SK-N-MC (cell line): ENCODE measurements around the gene CACNA2D2.

Experiments
- DNase-seq: peaks from one replicate; pipeline ENCODE4 v3.0.0-alpha.2; 2011; ENCODE audit warnings: low read depth, low spot score
- H3K27ac ChIP-seq: fragments of 200-600 bp; sonication (generic); 2 replicates; pipeline ENCODE4 v1.5.1; 2016; ENCODE audit warnings: mixed run types
- H3K36me3 ChIP-seq: fragments of 200-600 bp; sonication (generic); 2 replicates; pipeline ENCODE4 v1.6.1; 2017; ENCODE audit warnings: antibody characterized with exemption, low read length, mixed read lengths; ENCODE audit not compliant: insufficient read depth
- H3K4me3 ChIP-seq: fragments of 200-600 bp; sonication (generic); 2 replicates; pipeline ENCODE4 v1.5.1; 2016
- H3K9ac ChIP-seq: fragments of 200-600 bp; sonication (generic); 2 replicates; pipeline ENCODE4 v1.8.0; 2017; ENCODE audit warnings: mixed run types, mixed read lengths; ENCODE audit not compliant: insufficient read length
- H3K9me3 ChIP-seq: fragments of 200-600 bp; sonication (generic); 2 replicates; pipeline ENCODE4 v1.6.1; 2017; ENCODE audit warnings: low read depth, mild to moderate bottlenecking, antibody characterized with exemption, low read length, moderate library complexity, mixed read lengths
- EZH2 ChIP-seq: fragments of 200-600 bp; sonication (generic); IDR thresholded peaks from one replicate; pipeline ENCODE4 v1.6.1; 2017; ENCODE audit warnings: antibody characterized with exemption
- FOXP2 ChIP-seq: optimal IDR thresholded peaks from 2 replicates; pipeline ENCODE3; 2011; ENCODE audit warnings: mild to moderate bottlenecking, moderate library complexity; ENCODE audit not compliant: insufficient read depth; ENCODE audit errors: extremely low read length, control extremely low read depth
- POLR2AphosphoS5 ChIP-seq: IDR thresholded peaks from 2 replicates; pipeline ENCODE4 v1.6.1; 2012; ENCODE audit warnings: mild to moderate bottlenecking, low read depth, low read length, borderline replicate concordance

CACNA2D2 gene

GRCh38 chr3:50448752-50449539 is 54.5 kb downstream of the CACNA2D2 start:
- Histone ChIP-seq H3K9me3 (no peaks in the 10 kb centered on the region), H3K27ac (no peak overlapping the region), H3K9ac (no peak overlapping the region), H3K4me3 (no peak overlapping the region), H3K36me3 (no peaks in the 10 kb centered on the region)
- no peak for TF ChIP-seq POLR2AphosphoS5
- TF ChIP-seq FOXP2 = no peak
- no peak for TF ChIP-seq EZH2
- DNase-seq = no peak

DNA sequence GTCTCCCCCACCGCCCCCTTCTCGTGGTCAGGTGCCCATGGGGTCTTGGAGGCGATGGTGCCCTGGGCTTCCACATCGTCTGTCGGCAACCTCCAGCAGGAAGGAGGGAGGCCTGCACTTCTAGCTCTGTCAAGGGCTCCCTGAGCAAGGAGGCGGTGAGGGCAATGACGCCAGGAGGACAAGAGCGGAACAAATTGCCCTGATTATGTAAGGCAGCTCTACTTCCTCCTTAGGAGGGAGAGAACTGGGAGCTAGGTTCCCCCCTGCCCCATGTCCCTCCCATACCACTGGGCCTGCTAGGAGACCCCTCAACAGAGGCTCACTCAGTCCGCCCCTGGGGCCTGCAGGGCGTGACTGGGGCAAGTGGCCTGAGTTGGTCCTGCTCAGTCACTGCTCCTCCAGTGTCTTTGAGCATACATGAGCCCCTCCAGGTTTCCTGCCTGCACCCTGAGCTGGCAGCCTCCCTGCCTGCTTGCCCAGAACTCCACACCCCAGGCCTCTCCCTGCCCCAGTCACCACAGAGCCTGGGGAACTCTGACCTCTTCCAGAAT is 56.1 kb downstream of the CACNA2D2 start:
- no peak overlapping the region for H3K27ac ChIP-seq
- no peak for DNase-seq
- no peaks in the 10 kb centered on the region for H3K9me3 ChIP-seq
- TF ChIP-seq FOXP2 = no peak
- no peak for TF ChIP-seq POLR2AphosphoS5
- no peak for TF ChIP-seq EZH2
- no peaks in the 10 kb centered on the region for H3K36me3 ChIP-seq
- H3K4me3 ChIP-seq = no peak overlapping the region
- no peak overlapping the region for H3K9ac ChIP-seq

DNA sequence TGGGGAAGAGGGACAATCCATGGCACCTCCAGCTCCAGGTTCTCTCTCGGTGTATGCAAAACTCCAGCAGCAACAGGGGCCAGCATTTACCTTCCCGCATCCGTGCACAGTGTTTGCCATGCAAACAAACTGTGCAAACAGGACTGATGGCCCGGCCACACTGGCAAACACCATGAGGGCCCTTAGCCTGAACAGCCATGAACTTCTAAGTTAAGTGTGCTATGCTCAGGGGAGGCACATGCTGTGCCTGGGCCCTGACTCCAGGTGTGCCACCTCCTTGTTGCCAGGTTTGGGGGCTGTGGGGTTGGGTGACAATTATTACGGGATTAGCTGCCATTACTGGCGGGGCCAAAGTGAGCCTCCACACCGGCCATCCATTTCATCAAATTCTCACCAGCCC is 57.5 kb downstream of the CACNA2D2 start:
- no peak overlapping the region for H3K9ac ChIP-seq
- H3K4me3 ChIP-seq = no peak overlapping the region
- no peak overlapping the region for H3K27ac ChIP-seq
- TF ChIP-seq EZH2 (no peak), POLR2AphosphoS5 (no peak), FOXP2 (no peak)
- no peaks in the 10 kb centered on the region for H3K9me3 ChIP-seq
- no peak for DNase-seq
- no peaks in the 10 kb centered on the region for H3K36me3 ChIP-seq

DNA sequence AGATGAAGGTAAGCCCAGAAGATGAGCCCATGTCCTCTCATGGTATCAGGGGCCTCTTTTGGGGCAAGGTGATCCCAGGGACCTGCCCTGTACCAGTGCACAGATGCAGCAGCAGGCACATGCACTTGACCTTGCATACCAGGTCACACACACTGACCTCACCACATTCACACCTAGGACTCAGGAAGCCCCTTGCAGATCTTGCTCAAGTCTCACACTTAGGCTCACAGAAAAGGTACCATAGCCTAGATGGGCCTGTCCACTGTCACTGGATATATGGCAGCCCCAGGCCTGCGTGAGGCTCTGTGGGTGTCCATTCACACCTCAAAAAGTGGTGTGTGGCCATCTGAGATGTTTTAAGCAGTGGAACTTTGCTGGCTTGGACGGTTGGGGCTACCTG is 58.7 kb downstream of the CACNA2D2 start:
- Histone ChIP-seq H3K9ac (no peak overlapping the region), H3K9me3 (no peaks in the 10 kb centered on the region), H3K36me3 (no peaks in the 10 kb centered on the region), H3K4me3 (no peak overlapping the region), H3K27ac (no peak overlapping the region)
- DNase-seq = no peak
- TF ChIP-seq FOXP2 = no peak
- TF ChIP-seq EZH2 = no peak
- TF ChIP-seq POLR2AphosphoS5 = no peak

- Histone ChIP-seq H3K36me3 (no peaks in the 10 kb centered on the region), H3K9ac (no peak overlapping the region), H3K4me3 (no peak overlapping the region), H3K9me3 (no peaks in the 10 kb centered on the region), H3K27ac (no peak overlapping the region)
- DNase-seq = no peak
- TF ChIP-seq POLR2AphosphoS5 (no peak), EZH2 (no peak), FOXP2 (no peak)
Measured at GRCh38 chr3:50444213-50444612, 59.2 kb downstream of the CACNA2D2 start.

- H3K4me3 ChIP-seq = no peak overlapping the region
- DNase-seq = no peak
- no peaks in the 10 kb centered on the region for H3K9me3 ChIP-seq
- TF ChIP-seq POLR2AphosphoS5 = no peak
- no peak for TF ChIP-seq EZH2
- no peak for TF ChIP-seq FOXP2
- H3K27ac ChIP-seq = no peak overlapping the region
- H3K36me3 ChIP-seq = no peaks in the 10 kb centered on the region
- H3K9ac ChIP-seq = no peak overlapping the region
Measured at GRCh38 chr3:50442945-50443579, 60.4 kb downstream of the CACNA2D2 start.

- DNase-seq = no peak
- H3K9ac ChIP-seq = no peak overlapping the region
- no peak overlapping the region for H3K27ac ChIP-seq
- H3K4me3 ChIP-seq = no peak overlapping the region
- TF ChIP-seq EZH2 = no peak
- no peak for TF ChIP-seq POLR2AphosphoS5
- TF ChIP-seq FOXP2 = no peak
- no peaks in the 10 kb centered on the region for H3K9me3 ChIP-seq
- H3K36me3 ChIP-seq = no peaks in the 10 kb centered on the region
Measured at GRCh38 chr3:50441424-50442217, 61.8 kb downstream of the CACNA2D2 start.
